IPS-NIHi7 (cell line): Measurements from ENCODE around the gene TESK2.
"Not testable (repeated sequence)": the region's sequence is repeated elsewhere in the genome, so short reads cannot be mapped to it uniquely, and the experiment has no call there.

ENCODE experiments used
- DNase-seq: peaks from one replicate; pipeline ENCODE4 v3.0.0; 2012; ENCODE audit warnings: mixed read lengths; ENCODE audit errors: extremely low spot score

The TESK2 gene

DNA sequence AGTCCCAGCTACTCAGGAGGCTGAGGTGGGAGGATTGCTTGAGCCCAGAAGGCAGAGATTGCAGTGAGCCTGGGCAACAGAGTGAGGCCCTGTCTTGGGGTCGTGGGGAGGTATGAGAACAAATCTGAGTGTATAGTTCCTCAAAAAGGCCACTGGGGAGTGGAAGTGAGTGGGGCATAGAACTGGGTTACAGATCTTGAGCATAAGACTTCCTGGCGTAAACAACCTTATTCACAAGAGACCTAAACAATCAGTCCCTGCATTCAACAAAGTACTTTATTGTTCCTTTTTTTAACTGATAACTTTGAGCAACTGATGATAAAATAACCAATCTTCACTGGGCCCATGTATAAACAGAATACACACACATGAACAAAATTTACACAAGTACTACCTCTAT is 78.1 kb downstream of the TESK2 start:
- no peak for DNase-seq

DNA sequence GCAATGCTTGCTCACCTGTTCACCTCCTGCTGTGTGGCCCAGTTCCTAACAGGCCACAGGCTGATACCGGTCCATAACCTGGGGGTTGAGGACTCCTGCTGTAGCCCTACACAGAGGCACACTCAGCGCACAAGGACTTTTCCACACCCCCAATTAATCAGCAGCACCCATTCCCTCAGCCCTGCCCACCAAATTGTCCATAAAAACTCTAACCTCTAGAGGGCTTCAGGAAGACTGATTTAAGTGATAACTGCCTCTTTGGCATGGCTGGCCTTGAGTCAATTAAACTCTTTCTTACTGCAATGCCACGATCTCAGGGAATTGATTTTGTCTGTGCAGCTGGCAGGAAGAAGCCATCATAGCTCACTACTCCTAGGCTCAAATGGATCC is 79.5 kb downstream of the TESK2 start:
- DNase-seq: peak; percentile 13

DNA sequence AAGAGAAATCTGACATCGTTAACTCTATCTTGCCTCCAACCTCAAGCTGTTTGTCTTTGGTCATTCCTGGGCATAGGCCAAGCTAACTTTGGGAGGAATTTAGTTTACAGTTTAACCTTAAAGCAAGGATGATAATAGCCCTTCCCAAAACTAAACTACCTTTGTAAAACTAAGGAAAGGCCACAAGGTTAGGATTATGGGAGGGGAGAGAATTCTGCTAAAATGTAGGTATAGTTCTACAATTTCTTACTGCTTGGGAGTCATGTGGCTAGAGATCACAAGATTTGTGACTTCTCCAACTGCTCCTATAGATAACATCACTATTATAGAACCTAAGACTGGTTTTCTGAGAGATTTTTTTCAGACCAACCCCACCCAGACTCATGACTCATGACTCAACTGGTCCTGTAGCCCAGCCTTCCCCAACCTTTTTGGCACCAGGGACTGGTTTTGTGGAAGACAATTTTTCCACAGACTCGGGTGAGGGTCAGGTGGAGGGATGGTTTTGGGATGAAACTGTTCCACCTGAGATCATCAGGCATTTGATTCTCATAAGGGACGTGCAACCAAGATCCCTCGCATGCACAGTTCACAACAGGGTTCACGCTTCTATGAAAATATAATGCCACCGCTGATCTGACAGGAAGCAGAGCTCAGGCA is 80.0 kb downstream of the TESK2 start:
- no peak for DNase-seq

DNA sequence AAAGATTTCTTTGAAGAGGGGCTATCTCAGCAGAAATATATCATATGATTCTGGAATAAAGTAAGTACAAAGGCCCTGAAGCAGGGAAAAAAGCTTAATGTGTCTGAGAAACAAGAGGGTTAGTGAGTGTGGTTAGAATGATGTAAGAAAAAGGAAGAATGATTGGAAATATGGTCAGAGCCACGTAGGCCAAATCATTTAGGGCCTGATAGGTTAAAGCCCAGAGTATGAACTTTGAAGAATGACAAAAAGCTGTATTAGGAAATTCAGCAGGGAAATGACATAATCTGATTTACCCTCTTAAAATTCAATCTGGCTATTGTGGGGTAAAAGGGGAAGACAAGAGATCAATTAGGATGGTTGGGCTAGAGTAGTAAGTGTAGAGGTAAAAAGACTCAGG is 81.7 kb downstream of the TESK2 start:
- no peak for DNase-seq

DNA sequence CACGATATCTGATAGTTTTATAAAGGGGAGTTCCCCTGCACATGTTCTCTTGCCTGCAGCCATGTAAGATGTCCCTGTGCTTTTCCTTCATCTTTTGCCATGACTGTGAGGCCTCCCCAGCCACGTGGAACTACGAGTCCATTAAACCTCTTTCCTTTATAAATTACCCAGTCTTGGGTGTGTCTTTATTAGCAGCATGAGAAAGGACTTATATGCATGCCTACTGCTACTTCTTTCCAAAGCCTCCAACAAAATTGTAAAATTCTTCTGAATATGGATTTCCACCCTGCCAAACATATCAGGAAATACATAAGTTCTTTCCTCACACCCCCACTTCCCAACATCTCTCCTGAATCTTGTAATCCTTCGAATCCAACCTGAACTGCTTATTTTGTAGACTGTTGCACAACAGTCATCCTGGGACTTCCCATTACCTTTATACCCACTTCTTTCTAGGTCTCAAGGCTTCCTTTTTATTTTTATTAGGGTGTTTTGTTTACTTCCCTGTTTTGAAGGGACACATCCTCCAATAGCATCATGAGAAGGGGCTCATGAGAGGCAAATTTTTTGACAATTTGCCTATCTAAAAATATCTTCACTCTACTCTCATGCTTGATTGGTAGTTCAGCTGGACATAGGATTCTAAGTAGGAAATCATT is 83.2 kb downstream of the TESK2 start:
- no peak for DNase-seq

DNA sequence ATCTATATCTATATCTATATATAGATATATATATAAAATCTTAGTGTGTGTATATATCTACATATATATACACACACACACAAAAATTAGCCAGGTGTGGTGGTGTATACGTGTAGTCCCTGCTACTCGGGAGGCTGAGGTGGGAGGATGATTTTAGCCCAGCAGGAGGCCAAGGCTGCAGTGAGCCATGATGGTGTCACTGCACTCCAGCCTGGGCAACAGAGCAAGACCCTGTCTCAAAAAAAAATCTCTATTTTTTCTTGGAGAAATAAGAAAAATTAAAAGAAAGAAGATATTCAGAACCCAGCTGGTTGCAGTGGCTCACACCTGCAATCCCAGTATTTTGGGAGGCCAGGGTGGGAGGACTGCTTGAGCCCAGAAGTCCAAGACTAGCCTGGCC is 85.3 kb downstream of the TESK2 start:
- no peak for DNase-seq

DNA sequence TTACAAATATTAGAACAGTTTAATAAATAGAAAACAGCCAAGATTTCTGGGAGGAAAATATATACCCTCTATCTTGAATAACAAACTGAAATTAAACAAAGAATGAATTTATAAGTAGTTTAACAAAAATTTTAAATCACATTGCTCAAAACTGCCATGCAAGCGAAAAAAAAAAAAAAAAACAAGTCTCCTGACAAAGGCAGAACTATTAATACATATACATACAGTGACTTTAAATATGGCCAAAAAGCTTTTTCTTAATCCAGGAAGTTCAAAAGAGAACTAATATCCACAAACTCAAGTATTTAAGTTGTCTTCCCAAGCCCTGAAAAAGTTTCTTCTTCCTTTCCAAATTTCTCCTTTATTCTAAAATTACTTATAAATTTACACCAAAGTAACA is 87.2 kb downstream of the TESK2 start:
- no peak for DNase-seq

DNA sequence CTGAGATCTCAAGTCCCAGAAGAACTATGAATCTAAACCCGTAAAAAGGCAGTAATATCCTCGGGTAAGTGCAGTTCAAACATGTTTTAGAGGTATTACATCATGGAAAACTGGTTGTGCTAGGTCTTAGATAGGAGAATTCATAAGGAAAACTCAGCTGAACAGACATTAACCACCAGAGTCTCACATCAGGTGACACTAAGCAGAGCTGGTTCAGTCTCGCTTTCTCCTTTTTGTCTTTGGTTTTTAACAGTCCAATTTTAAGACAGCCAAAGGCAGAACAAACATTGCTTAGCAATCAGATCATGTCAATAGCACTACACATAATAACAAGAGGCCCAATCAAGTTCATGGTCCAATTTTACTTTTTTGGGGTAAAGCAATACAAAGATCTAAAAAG is 87.7 kb downstream of the TESK2 start:
- no peak for DNase-seq

DNA sequence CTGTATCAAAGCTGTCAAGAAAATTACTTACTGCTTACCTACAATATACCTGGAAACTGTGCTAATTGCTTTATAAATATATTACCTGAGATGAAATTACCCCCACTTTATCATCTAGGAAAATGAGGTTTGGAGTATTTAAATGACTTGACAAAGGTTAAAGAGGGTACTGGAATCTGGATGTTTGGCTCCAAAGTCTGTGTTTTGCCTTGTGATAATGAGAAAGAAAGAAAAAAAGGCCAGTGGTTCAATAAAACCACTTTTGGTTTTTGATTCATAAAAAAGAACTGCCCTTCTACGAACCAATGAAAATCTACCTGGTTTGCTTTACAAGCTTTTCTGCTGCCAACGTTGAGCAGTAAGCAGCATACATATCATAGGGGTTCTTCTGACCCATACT is 89.4 kb downstream of the TESK2 start:
- DNase-seq: no peak

DNA sequence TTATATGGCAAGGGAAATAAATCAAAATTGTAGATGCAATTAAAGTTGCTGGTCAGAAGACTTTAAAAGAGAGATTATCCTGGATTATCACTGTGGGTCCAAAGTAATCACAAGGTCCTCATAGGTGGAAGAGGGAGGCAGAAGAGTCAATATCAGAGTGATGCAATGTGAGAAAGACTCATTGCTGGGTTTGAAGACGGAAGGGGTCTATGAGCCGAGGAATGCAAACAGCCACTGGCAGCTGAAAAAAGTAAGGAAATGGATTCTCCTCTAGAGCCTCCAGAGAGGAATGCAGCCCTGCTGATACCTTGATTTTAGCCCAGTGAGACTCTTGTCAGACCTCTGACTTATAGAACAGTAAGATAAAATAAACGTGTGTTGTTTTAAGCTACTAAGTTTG is 90.9 kb downstream of the TESK2 start:
- DNase-seq: peak; percentile 35

DNA sequence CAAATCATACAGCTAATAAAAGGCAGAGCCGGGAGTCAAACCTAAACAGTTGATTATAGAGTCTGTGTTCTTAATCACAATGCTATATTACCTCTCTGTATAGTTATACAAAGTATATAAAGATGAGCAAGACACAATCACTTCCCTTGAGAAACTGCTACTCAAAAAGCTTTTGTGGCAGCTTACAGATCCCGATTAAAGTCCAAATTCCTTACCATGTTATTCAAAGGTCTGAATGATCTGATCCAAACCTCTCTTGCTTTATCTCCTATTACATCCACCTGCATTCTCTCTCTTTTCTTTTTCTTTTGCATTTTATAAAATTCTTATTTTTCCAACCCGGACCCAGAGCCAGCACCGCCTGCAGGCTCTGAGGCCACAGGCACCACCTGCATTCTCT is 93.7 kb downstream of the TESK2 start:
- DNase-seq: no peak

DNA sequence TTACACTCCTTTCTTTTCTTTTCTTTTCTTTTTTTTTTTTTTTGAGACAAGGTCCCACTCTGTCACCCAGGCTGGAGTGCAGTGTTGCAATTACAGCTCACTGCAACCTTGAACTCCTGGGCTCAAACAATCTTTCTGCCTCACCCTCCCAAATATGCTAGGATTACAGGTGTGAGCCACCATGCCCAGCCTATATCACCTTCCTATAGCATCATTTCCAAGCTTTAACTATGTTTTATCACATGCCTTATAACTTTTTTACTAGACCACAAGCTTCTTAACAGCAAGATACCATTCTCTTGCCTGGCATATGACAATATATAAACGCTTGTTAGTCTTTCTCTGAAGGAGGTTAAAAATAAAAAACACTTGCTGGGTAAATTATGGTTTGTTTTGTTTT is 95.4 kb downstream of the TESK2 start:
- DNase-seq: no peak

DNA sequence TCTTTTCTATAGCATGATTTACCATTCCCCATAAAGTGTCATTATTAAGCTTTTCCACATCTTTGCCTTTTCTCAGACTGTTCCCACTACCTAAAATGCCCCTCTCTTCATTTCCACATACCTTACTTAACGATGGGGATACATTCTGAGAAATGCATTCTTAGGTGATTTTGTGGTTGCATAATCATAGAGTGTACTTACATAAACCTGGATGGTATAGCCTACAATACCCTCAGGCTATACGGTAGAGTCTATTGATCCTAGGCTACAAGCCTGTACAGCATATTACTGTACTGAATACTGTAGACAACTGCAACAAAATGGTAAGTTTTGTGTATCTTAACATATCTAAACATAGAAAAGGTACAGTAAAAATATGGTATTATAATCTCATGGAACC is 95.9 kb downstream of the TESK2 start:
- DNase-seq: no peak

DNA sequence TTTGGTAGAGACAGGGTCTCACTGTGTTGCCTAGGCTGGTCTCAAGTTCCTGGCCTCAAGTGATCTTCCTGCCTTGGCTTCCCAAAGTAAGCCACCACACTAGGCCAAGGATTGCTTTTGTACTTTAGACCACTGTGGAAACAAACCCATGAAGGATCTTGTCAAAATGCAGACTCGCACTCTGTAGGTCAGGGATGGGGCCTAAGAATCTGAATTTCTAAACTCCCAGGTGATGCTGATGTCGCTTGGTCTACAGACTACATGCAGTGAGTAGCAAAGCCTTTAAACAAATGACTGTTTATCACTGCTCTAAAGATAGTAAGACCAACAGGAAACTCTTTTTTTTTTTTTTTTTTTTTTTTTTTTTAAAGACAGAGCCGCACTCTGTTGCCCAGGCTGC is 96.6 kb downstream of the TESK2 start:
- no peak for DNase-seq

DNA sequence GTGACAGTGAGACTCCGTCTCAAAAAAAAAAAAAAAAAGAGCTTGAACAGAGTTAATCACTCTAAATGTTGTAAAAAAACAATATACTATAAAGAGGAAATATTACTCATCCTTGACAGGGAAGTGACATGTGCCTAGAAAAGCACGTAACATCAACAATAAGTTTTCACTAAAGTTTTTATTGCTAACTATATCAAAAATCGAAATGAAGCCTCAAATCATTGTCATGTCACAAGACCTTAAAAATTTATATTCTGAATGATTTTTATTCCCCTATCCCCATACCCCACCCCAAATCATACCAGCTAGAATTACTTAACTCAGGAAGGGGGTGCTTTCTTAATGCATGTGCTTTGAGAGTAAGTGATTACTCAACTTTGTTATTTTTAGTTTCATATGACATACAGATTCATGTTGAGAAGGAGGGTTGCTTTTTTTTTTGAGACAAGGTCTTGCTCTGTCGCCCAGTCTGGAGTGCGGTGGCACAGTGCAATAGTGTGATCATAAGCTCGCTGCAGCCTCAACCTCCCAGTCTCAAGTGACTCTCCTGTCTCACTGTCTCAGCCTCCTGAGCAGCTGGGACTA is 97.2 kb downstream of the TESK2 start:
- DNase-seq: no peak

DNA sequence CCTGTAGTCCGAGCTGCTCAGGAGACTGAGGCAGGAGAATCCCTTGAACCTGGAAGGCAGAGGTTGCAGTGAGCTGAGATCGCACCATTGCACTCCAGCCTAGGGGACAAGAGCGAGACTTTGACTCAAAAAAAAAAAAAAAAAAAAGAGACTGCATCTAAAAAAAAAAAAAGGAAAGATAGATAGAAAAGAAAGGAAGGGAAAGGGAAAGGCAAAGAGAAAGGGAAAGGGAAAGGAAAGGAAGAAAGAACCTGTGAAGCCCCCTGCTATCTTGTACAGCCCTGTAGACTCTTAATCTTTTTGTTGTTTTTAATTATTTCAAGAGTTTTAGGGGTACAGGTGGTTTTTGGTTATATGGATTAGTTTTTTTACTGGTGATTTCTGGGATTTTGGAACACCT is 104.7 kb downstream of the TESK2 start:
- no peak for DNase-seq

DNA sequence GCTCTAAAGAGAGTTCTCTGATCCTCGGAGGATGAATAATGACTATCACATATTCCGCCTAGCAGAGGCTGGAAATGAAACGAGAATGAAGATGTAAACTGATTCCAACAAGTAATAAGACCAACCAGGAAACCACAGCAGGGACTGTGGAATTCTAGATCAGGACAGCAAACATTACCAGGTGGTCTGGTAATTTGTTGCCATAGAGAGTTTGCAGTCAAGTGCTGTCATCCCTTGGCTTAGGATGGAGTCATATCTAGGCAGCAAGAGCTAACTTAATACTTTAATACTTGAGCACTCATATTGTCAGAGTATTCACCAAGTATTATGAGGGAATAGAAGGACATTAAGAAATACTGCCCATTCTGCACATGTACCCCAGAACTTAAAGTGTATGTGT is 105.7 kb downstream of the TESK2 start:
- DNase-seq: no peak

DNA sequence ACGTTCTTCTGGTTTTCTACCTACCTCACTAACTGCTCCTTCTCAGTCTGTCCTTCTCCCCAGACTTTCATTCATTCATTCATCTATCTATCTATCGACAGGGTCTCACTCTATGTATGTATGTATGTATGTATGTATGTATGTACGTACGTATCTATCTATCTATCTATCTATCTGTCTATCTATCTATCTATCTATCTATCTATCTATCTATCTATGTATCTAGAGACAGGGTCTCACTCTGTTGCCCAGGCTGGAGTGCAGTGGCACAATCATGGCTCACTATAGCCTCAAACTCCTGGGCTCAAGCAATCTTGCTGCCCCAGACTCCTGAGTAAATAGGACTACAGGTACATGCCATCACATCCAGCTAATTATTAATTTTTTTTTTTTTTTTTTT is 106.8 kb downstream of the TESK2 start:
- not testable (repeated sequence) for DNase-seq

DNA sequence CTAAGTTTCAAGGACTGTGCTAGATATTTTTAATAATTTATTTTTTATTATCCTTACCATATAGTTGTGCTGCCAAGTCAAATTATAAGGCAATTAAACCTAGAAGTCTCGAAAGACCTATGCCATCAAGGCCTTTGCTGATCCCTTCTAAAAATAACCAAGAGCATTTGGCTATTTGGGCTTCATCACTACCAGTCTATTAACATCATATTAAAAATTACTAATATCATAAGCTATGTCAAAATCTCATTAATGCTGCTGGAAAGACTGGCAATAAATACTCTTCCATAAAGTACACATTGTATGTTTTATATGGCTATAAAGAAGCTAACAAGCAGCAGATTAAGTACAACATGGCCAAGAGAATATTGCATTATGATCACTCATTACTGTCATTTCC is 107.8 kb downstream of the TESK2 start:
- no peak for DNase-seq

DNA sequence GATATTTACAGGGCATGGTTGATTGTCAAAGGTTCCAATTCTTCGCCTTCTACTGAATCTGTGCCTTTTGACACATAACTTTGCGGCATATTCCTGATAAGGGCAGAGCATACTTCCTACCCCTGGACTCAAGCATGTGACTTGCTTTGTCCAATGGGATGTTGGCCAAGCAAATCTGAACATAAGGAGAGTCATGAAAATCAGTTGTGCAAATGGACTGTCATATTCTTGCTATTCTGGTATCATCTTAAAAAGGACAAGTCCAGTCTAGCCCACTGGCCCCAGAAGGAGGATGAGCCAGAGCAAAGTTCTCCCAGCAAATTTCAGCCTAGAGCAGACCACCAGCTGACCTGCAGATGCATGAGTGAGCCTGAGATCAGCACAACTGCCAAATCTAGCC is 109.7 kb downstream of the TESK2 start:
- DNase-seq: no peak

DNA sequence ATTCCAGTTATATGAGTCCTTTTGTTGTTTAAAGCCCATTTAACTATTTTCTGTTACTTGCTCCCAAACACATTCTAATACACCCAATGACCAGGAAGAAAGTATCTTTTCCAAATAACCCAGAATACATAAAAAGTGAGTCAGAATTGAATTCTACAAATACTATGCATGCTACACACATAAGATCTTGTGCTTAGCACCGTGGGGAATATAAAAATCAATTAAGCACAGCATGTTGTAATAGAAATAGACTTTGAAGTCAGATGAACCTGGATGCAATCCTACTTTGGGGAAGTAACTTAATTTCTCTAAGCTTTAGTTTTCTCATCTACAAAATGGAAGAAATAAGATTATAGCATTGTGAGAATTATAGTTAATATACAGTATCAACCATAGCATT is 110.2 kb downstream of the TESK2 start:
- no peak for DNase-seq

DNA sequence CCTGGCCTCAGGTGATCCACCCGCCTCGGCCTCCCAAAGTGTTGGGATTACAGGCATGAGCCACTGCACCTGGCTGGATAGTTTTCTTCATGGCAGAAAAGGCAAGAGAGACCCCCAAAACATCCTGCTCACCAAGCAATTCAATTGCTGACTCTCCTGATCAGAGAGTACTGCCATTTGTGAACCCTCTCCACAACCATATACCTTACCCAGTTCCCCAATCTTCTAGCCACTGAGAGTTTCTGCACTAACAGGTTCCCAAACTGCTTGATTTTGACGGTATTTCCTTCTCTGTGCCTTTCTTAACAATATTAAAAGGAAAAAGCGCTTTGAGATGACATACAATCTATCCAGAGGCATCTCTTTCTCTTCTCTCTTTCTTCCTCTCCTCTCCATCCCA is 110.8 kb downstream of the TESK2 start:
- no peak for DNase-seq

DNA sequence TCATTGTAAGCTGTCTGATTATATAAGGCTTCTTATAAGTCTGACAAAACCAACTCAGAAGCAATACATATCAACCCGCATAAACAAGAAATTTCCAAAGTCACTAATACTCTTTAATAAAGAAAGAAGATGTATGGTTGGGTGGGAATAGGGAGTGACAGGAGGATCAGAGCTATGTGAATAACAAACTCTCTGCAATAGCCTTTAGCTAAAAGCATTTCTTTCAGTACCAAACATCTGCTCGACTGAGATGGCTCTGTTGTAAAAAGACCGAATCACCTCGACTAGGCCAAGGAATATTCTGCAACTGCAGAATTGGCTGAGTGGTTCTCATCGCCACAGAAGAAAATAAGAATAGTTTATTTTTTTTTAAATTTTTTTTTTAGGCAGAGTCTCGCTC is 111.4 kb downstream of the TESK2 start:
- no peak for DNase-seq

DNA sequence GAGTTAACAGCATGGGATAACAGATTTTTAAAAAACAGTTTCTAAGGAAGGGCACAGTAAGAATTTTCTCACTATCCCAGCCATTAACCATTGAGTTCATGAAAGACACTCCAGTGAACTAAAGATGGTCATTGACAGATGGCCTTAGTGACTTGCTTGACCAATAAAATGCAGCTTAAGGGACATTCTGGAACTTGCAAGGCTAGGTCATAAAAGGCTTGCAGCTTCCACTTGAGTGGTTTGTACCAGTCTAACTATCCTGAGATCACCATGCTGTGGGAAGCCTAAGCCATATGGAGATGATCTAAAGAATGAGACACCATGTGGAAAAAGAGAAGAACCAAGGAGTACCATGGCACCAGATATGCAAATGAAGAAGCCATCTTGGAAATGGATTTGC is 112.8 kb downstream of the TESK2 start:
- no peak for DNase-seq
